GM04504 (cell line): ENCODE results near the gene PLLP.
"Not testable (repeated sequence)": the region's sequence is repeated elsewhere in the genome, so short reads cannot be mapped to it uniquely, and the experiment has no call there.

Experiments
- DNase-seq: peaks from one replicate; pipeline ENCODE4 v3.0.0-alpha.2; 2012; ENCODE audit warnings: low read depth

The PLLP gene

DNA sequence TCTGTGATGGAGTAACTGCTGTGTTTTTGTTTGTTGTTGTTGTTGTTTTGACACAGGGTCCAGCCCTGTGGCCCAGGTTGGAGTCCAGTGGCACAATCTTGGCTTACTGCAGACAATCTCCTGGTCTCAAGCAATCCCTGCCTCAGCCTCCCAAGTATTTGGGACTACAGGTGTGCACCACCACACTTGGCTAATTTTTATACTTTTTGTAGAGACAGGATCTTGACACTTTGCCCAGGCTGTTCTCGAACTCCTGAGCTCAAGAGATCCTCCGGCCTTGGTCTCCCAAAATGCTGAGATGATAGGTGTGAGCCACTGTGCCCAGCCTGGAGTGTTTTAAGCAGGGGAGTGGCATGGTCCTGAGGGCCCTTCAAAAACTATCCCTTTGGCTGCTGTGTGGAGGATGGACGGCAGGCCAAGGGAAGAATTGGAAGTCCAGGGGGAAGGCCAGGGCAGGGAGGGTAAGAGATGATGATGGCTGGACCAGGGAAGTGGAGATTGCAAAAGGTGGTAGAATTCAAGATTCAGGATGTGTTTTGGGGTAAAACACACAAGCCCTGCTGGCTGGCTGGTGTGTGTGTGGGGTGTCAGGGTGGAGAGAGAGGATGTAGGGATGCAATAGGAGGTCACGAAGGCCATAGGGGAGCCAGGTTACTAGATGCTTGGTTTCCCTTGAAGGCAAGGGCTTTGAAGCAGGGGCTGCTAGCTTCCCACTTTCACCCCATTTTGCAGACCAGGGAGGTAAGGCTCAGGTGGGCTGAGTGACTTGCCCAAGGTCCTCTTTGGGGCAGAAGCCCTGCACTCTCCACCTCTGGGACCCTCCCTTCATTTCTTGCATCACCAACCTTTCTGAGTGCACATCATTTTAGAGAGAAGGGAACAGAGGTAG lies 18.8 kb upstream of the PLLP start:
- DNase-seq, result no peak

- DNase-seq, result no peak
Measured at GRCh38 chr16:57301126-57301817, 16.8 kb upstream of the PLLP start.

- DNase-seq, result peak; percentile 97
Measured at GRCh38 chr16:57300387-57301125, 16.1 kb upstream of the PLLP start.

GRCh38 chr16:57299719-57300386 lies 15.4 kb upstream of the PLLP start:
- DNase-seq, result peak; percentile 89

DNA sequence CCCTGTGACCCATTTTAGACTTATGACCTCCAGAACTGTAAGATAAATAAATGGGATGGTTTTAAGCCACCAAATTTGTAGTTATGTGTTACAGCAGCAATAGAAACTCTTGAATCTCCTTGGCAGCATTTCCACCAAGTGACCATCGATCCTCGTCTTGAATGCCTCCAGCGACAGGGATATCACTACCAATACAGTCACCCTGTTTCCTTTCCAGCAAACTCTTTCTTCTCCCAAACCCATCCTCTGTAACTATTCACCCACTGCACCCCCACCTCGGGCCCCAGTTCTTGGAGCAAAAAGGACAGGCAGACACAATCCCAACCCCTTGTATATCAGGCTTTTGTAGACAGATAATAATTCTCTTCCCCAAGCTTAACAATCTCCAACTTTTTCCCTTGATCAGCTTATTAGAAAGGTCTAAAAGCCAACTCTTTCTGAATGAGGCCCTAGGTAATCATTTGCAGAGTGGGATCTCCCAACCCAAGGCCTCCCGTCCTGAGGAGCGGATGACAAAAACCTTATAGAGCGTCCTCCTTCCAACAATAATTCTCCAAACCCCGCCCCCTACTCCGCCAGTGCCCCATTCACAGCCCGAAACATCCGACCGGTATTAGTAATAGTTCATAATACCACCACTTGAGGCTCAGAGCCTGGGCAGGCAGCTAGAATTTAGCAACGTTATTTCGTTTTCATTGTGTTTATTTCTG lies 14.7 kb upstream of the PLLP start:
- no peak for DNase-seq

DNA sequence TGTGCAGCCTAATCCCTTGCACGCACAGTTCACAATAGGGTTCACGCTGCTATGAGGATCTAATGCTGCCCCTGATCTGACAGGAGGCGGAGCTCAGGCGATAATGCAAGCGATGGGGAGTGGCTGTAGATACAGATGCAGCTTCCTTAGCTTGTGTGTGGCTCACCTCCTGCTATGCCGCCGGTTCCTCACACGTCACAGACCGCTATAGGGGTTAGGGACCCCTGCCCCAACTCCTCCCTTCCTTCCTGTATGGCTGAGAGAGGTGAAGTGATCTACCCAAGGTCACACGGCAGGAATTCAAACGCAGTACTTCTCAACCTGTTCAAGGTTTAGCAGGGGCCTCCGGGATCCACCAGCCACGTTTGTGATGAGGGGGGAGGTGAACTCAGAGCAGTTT lies 13.4 kb upstream of the PLLP start:
- DNase-seq, result no peak

GRCh38 chr16:57289391-57290257 lies 5.2 kb upstream of the PLLP start:
- no peak for DNase-seq

GRCh38 chr16:57285379-57285778 lies 907 bp upstream of the PLLP start:
- no peak for DNase-seq

- DNase-seq, result no peak
Measured at GRCh38 chr16:57284952-57285363, 486 bp upstream of the PLLP start.

- DNase-seq, result no peak
Measured at GRCh38 chr16:57283959-57284208, 588 bp downstream of the PLLP start.

GRCh38 chr16:57283214-57283958 lies 1.1 kb downstream of the PLLP start:
- DNase-seq, result no peak

- DNase-seq, result no peak
Measured at GRCh38 chr16:57282510-57283213, 1.8 kb downstream of the PLLP start.

DNA sequence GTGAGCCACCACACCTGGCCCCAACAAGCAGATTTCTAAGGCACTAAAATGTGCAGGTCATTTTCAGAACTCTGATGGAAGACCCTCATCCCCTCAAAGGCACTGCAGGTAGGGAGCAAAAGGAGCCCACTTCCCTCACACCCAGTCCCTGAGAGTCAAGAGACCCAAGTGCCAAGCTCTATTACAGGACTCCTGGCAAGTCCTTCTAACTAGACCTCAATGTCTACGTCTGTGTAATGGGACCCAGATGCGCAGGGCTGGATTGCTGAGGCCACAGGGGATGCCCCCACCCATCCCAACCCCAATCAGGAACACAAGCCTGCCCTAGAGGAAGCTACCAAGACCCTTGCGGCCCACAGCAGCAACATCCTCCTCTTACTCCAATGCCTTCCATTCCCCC lies 2.7 kb downstream of the PLLP start:
- no peak for DNase-seq

GRCh38 chr16:57279780-57280638 lies 4.5 kb downstream of the PLLP start:
- DNase-seq, result no peak

GRCh38 chr16:57278494-57278893 lies 6.0 kb downstream of the PLLP start:
- DNase-seq, result no peak

GRCh38 chr16:57277586-57277985 lies 6.9 kb downstream of the PLLP start:
- peak; percentile 24 for DNase-seq

- DNase-seq, result no peak
Measured at GRCh38 chr16:57276596-57276995, 7.9 kb downstream of the PLLP start.

GRCh38 chr16:57275946-57276345 lies 8.5 kb downstream of the PLLP start:
- DNase-seq, result not testable (repeated sequence)
